ENCODE measurements around the gene BEX2.
A peak's percentile ranks its signal among the peaks of the same experiment; 100 is the strongest.
"Not testable (repeated sequence)": the region's sequence is repeated elsewhere in the genome, so short reads cannot be mapped to it uniquely, and the experiment has no call there.

Gene BEX2

DNA sequence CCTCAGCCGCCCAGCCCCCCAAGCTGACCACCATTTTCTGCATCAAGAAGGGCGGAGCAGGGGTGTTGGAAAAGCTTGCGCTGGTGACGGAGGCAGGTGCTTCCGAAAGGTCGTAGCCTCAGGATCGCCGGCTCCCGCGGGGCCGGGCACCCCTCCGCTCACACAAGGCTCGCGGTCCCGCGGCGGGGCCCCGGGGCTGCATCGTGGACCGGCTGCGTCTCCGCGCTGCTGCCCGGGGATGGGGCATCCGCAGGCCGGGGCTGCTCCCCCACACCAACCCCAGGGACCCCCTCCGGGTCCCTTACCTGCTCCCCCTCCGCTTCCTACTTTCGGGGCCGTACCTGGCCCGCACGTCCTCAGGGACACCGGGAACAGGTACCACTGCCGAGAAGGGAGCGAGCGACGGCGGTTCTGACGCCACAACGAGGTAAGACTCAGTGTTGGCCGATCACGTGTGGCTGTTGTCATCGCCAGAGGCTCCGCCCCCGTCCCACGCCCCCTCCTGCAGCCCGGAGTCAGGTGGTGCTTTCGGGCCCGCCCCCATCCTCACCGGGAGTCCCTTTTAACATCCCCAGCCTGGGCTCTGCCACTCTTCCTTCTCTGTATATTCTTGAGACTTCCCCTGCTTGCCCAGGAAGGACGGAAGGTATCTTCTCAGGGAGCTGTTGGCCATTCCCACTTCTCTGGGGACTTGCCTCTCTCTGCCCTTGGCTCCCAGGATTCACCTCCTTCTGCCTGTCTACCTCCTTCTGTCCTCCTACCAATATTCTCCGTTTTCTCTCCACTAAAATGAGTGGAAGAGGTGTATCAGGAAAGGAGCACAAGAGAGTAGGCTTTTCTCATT lies at the start of gene BEX2:
Gene BEX2, minus strand, starts transcription at position 436 of the 844 bp plus-strand sequence. CDS start 1,014 bp downstream, outside the sequence.
- Mint-ChIP-seq H3K9me3 (no peaks in the 10 kb centered on the region), H3K4me3 (peak within 1 kb of the TSS; percentile 78 to 86), H3K4me1 (peaks cover 6% of the 10 kb centered on the region), H3K27me3 (no peaks in the 10 kb centered on the region), H3K27ac (peak within 1 kb of the TSS; percentile 93 to 96)
- ATAC-seq (peak; percentile 99), DNase-seq (peak; percentile 76 to 86)

DNA sequence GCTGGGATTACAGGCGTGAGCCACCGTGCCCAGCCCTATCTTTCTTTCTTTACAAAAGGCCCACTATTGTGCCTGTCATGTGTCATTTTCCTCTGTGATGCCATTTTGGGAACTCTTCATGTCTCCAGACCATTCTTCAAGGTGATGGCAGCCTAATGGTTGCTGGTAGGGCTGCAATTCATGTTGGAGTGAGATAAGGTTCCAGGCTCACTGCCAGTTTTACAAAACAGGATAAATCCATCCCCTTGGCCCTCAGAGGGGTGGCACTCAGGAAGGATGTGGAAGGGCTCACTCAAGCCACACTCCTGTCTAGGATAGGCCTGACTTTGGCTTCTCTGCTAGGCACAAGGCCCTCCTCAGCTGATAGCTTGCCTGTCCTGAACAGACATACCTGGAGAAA lies 49.3 kb upstream of the BEX2 start:
- ATAC-seq (no peak), DNase-seq (no peak)
- Mint-ChIP-seq H3K4me1 (peaks cover 15% of the 10 kb centered on the region), H3K27ac (no peak overlapping the region), H3K27me3 (no peaks in the 10 kb centered on the region), H3K4me3 (no peak overlapping the region), H3K9me3 (no peaks in the 10 kb centered on the region)

DNA sequence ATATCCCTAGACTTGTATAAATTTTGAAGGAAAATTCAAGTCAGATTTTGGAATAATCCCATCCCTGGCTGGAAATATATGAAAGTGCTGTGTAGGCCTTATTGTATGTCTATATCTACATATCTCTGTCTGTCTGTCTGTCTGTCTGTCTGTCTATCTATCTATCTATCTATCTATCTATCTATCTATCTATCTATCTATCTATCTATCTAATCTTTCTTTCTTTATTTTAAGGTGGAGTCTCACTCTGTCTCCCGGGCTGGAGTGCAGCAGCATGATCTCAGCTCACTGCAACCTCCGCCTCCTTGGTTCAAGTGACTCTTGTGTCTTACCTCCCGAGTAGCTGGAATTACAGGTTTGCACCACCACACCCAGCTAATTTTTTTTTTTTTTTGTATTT lies 48.8 kb upstream of the BEX2 start:
- H3K9me3 Mint-ChIP-seq, ATAC-seq: not testable (repeated sequence)

DNA sequence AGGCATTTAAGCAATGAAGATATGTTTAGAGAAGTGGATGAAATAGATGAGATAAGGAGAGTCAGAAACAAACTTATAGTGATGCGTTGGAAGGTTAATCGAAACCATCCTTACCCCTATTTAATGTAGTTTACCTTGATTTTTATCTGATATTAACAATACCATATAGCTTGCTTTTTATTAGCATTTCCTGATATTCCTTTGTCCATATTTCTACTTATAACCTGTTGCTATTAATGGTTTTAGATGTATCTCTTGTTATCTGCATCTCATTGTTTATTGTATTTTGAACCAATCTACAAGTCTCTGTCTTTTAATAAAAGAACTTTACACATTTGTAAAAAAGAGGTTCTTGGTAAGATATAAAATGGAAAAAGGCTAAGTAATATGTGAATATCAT lies 47.1 kb upstream of the BEX2 start:
- Mint-ChIP-seq H3K4me1 (peaks cover 15% of the 10 kb centered on the region), H3K4me3 (no peak overlapping the region), H3K27ac (no peak overlapping the region), H3K27me3 (no peaks in the 10 kb centered on the region), H3K9me3 (no peaks in the 10 kb centered on the region)
- no peak for ATAC-seq
- DNase-seq, result no peak

More for the DNA sequence above, 48.8 kb upstream of the BEX2 start:
- peaks cover 15% of the 10 kb centered on the region for H3K4me1 Mint-ChIP-seq
- not testable (repeated sequence) for H3K27me3 Mint-ChIP-seq, H3K4me3 Mint-ChIP-seq, DNase-seq, H3K27ac Mint-ChIP-seq

DNA sequence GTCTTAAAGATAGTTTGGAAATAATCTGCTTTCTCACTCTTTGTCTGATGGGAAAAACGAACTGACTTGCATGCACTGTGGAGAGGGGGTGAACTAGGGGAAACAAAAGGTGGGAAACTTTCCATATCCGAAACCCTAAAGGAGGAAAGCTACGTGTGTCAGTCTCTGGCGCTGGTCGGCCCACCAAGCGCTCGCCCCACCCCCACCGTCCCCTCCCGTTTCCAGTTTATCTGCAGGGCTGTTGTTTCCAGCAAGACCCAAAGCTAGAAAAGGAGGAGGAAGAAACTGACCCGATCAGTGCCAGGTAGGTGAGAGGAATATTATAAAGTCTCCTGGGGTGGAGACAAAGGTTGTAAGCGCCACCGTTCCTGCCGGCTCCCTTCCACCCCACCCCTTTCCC lies 46.1 kb upstream of the BEX2 start:
- H3K4me1 Mint-ChIP-seq, result peaks cover 15% of the 10 kb centered on the region
- peak overlapping the region; percentile 81 to 85 for H3K4me3 Mint-ChIP-seq
- H3K9me3 Mint-ChIP-seq, result no peaks in the 10 kb centered on the region
- DNase-seq (no peak), ATAC-seq (no peak)
- H3K27ac Mint-ChIP-seq, result peak overlapping the region; percentile 8 to 78
- no peaks in the 10 kb centered on the region for H3K27me3 Mint-ChIP-seq

DNA sequence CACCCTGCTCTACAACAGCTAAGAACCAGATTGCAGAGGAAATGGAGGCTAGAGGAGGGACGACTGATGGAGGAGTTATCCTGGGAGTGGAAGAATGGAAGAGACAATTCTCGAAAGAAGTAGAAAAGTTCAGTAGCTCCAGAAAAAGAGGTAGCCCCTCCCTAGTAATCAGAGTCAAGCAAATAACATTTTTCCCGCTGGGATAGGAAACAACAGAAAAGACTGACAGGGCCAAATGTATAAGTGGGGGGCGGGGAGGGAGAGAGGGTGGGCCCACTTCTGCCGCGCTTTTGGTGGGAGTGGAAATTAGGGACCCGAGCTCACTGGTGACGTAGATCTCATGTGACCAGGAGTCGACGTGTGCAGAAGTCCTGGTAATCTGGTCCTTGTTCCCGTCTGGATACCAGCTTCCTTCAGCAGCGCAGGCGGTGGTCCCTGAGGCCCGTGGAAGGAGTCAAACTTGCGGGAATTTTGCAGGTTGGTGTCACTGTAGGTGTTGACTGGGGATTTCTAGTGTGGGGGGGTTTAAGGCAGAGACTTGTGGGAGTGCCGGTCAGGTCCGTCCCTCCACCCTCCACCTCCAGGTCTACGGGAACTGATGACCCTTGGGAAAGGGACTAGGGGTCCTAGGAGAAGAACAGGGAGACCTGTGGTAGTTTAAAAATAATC lies 45.5 kb upstream of the BEX2 start, which contains the start of gene TCEAL9:
Gene TCEAL9, plus strand, starts transcription at position 377 of the 669 bp plus-strand sequence. CDS start 1,179 bp downstream, outside the sequence.
- ATAC-seq (no peak), DNase-seq (no peak)
- peak within 1 kb of the TSS; percentile 81 to 85 for H3K4me3 Mint-ChIP-seq
- H3K27ac Mint-ChIP-seq, result peak within 1 kb of the TSS; percentile 89
- no peaks in the 10 kb centered on the region for H3K27me3 Mint-ChIP-seq
- H3K9me3 Mint-ChIP-seq, result no peaks in the 10 kb centered on the region
- H3K4me1 Mint-ChIP-seq, result peaks cover 15% of the 10 kb centered on the region

DNA sequence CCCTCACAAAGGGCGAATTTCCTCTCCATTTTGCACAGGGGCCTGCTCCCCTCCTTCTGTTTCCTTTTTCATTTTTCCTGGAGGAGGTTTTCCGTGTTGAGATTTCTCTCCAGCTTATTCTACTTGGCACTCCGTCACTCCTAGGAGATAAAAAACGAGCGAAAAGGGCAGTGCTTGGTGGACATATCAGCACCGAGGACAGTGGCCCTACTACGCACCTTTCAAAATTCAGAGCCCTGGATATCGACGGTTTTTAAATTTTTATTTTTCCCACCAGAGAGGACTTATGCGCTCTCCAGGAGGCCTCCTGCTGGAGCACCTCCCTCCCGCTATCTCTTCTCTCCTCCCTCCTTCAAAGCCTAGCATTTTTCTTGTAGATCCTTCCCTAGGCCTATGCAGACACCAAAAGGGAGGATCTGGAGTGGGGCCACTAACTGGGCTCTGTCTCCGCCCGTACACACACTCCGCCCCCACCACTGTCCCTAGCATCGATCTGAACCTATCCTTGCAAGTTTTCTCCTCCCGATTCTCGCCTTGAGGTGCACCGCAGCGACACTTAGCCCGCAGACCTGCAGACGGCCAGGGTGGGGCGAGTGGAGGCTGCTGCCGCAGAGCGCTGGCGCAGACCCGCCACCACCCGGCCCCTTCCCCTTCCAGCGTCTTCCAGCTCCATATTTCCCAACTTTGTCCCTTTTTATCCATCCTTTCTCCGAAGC lies 37.0 kb upstream of the BEX2 start:
- no peak overlapping the region for H3K4me3 Mint-ChIP-seq
- H3K9me3 Mint-ChIP-seq, result no peaks in the 10 kb centered on the region
- H3K27ac Mint-ChIP-seq, result no peak overlapping the region
- DNase-seq (no peak), ATAC-seq (no peak)
- no peaks in the 10 kb centered on the region for H3K4me1 Mint-ChIP-seq
- H3K27me3 Mint-ChIP-seq, result peaks cover 14% of the 10 kb centered on the region

DNA sequence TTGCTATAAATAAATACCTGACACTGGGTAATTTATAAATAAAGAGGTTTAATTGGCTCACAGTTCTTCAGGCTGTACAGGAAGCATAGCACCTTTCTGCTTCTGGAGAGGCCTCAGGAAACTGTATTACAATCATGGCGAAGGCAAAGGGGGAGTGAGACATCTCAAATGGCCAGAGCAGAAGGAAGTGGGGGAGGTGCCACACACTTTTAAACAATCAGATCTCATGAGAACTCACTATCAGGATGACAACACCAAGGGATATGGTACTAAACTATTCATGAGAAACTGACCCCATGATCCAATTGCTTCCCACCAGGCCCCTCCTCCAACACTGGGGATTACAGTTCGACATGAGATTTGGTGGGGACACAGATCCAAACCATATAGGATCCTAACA lies 33.8 kb upstream of the BEX2 start:
- DNase-seq, result no peak
- no peaks in the 10 kb centered on the region for H3K9me3 Mint-ChIP-seq

DNA sequence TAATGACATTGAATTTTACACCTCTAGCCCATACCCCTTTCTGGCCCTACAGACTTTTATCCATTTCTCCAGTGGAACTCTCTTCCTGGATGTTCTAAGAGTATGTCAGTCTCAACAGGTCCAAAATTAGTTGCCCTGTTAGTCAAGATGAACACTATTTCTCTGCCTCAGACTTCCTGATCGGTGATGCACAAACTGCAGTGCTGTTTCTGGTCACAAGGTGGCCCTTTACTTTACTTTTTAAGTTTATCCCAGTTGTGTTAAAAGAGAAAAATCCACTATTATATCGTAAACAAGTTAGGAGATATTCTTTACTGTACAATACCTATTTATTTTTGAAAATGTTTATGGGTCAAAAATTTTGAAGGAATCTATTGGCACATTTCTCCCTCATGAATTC lies 32.3 kb upstream of the BEX2 start:
- Mint-ChIP-seq H3K27ac (peak overlapping the region in 1 of 2 donors; percentile 46), H3K27me3 (peaks cover 3% of the 10 kb centered on the region), H3K4me3 (no peak overlapping the region), H3K9me3 (no peaks in the 10 kb centered on the region), H3K4me1 (no peaks in the 10 kb centered on the region)
- DNase-seq, result peak in 1 of 2 donors; percentile 16
- peak; percentile 33 for ATAC-seq

More for the DNA sequence above, 33.8 kb upstream of the BEX2 start:
- peaks cover 14% of the 10 kb centered on the region for H3K27me3 Mint-ChIP-seq
- H3K4me1 Mint-ChIP-seq, result no peaks in the 10 kb centered on the region
- H3K27ac Mint-ChIP-seq, result no peak overlapping the region
- ATAC-seq, result no peak
- H3K4me3 Mint-ChIP-seq, result no peak overlapping the region

DNA sequence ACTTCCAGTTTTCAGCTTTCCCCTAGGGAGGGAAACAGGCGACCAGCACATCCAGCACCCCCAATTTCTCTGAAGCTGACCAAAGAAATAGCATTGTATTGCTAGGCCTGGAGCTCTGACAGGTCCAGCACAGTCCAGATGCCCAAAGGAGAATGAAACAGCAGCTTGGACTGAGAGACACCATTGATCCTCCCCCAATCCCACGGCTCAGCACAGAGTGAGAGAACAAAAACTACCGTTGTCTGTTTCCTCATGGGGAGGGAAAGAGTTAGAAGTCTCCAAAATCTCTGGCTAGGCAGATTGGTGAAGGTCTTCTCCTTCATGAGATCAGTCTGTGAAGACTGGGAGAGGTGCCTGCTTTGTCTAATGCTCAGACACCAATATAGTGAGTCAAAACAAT lies 27.9 kb upstream of the BEX2 start:
- ATAC-seq (no peak), DNase-seq (no peak)
- H3K27ac Mint-ChIP-seq, result no peak overlapping the region
- no peaks in the 10 kb centered on the region for H3K9me3 Mint-ChIP-seq
- no peaks in the 10 kb centered on the region for H3K27me3 Mint-ChIP-seq
- H3K4me3 Mint-ChIP-seq, result no peak overlapping the region
- no peaks in the 10 kb centered on the region for H3K4me1 Mint-ChIP-seq

DNA sequence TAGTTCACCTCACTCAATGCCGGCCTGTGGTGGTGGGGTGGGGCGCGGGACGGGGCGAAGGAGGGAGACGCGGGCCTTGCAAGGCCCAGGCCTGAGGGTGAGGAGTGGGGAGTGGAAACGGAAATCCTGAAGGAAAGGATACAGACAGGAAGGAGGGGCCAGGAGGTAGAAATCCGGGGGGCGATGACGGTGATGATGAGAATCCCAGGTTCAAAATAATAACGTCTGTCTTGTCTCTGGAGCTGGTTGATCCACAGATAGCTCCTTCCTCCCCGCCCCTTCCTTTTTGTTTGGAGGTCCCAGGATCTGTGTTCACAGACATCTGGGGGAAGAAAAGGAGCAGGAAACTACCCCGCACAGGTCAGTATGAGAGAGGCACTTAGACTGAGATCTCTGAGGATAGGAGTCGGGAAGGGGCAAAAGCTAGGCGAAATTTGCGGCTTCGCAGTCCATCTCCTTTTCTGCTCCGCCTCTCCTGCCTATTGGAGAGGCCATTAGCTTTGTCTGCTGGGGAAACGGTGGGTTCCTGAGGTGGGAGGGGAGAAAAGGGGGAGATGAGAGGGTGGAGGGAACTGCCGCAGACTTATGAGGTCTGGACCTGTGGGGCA lies 20.0 kb upstream of the BEX2 start:
- H3K4me1 Mint-ChIP-seq, result no peaks in the 10 kb centered on the region
- DNase-seq (no peak), ATAC-seq (no peak)
- no peaks in the 10 kb centered on the region for H3K9me3 Mint-ChIP-seq
- peaks cover 36% of the 10 kb centered on the region for H3K27me3 Mint-ChIP-seq
- H3K27ac Mint-ChIP-seq, result peak overlapping the region; percentile 13 to 50
- peak overlapping the region in 1 of 2 donors; percentile 43 for H3K4me3 Mint-ChIP-seq

DNA sequence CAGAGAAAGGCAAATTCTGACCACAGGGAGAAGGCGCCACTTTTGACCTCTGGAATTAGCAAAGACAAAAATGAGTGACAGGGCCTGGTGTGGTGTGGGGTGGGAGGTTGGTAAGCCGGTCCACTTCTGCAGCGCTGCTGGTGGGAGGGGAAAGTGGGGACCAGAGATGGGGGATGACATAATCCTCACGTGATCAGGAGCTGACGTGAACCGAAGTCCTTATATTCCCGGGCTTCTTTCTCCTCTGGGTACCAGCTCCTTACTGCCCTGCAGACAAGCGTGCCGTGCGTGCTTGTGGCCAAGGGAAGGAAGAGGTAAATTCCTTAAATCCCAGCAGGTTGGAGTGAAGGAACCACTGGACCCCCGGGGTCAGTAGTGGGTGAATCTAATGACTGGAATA lies 19.2 kb upstream of the BEX2 start, which contains the start of gene TCEAL7:
Gene TCEAL7, plus strand, starts transcription at position 249 of the 400 bp plus-strand sequence. CDS start 1,165 bp downstream, outside the sequence.
- ATAC-seq (no peak), DNase-seq (no peak)
- Mint-ChIP-seq H3K27ac (peak within 1 kb of the TSS; percentile 13 to 50), H3K9me3 (no peaks in the 10 kb centered on the region), H3K27me3 (peaks cover 36% of the 10 kb centered on the region), H3K4me1 (no peaks in the 10 kb centered on the region), H3K4me3 (no peak within 1 kb of the TSS)

DNA sequence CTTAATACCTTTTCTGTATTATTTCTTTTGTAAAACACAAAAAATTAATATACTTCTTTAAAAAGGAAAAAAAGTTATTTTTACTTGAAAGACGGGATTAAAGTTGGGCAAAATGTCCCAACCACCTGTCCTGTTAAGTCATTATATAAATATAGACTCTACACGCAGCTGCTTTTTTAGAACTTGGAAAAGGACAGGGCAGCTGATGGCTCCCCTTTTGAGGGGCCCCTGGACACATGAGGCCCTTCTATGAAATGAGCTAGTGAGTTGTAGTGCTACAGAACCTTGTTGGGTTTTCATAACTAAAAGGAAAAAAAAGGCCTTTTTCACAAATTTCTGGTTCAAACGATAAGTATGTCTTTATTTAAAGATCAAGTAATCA lies 600 bp upstream of the BEX2 start:
- Mint-ChIP-seq H3K4me1 (peaks cover 6% of the 10 kb centered on the region), H3K27me3 (no peaks in the 10 kb centered on the region), H3K27ac (no peak overlapping the region), H3K9me3 (no peaks in the 10 kb centered on the region), H3K4me3 (peak overlapping the region; percentile 78 to 86)
- ATAC-seq (no peak), DNase-seq (no peak)

DNA sequence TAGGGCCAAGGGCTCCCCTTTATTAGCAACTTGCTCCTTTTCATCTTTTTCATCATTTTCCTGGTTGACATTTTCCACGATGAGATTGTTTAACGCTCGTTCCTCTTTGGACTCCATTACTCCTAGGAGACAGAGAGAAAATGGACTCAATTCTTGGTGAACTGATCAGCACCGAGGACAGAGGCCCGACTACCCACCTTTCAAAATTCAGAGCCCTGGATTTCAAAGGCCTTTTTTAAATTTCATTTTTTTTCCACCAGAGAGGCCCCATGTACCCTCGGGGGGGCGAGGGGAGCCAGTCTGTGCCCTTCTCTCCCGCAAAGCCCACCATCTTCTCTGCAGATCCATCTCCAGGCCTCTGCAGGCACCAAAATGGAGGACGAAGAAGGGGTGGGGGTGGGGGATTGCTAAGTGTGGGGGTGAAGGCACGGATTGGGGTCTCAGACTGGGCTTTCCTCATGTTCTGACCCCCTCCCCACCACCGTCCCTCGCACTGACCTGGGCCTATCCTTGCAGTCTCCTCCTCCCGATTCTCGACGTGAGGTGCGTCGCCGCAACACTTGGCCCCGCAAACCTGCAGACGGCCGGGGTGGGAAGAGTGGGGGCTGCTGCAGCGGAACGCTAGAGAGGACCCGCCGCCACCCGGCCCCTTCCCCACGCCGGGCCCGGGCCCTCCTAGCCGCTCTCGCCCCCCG lies 783 bp downstream of the BEX2 start:
- DNase-seq (peak; percentile 1 to 11), ATAC-seq (peak; percentile 44)
- H3K4me3 Mint-ChIP-seq, result peak overlapping the region; percentile 76 to 86
- H3K4me1 Mint-ChIP-seq, result peaks cover 8% of the 10 kb centered on the region
- no peaks in the 10 kb centered on the region for H3K27me3 Mint-ChIP-seq
- H3K9me3 Mint-ChIP-seq, result no peaks in the 10 kb centered on the region
- H3K27ac Mint-ChIP-seq, result no peak overlapping the region

DNA sequence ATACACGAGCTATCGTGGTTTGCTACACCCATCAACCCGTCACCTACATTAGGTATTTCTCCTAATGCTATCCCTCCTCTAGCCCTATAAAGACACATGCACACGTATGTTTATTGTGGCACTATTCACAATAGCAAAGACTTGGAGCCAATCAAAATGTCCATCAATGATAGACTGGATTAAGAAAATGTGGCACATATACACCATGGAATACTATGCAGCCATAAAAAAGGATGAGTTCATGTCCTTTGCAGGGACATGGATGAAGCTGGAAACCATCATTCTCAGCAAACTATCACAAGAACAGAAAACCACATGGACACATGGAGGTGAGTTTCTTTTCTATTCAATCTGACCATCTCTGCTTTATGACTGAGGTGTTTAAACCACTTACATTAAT lies 5.1 kb downstream of the BEX2 start:
- H3K9me3 Mint-ChIP-seq, DNase-seq, H3K4me3 Mint-ChIP-seq, ATAC-seq, H3K27me3 Mint-ChIP-seq, H3K27ac Mint-ChIP-seq: not testable (repeated sequence)
- peaks cover 11% of the 10 kb centered on the region for H3K4me1 Mint-ChIP-seq

Data from stimulated activated naive CD8-positive, alpha-beta T cell treated with anti-CD3 and anti-CD28 coated beads, Interleukin-15, amount 100 ng/mL, for 72 hours (primary cell).